Measurements from ENCODE around the gene PCK2.

Gene PCK2

DNA sequence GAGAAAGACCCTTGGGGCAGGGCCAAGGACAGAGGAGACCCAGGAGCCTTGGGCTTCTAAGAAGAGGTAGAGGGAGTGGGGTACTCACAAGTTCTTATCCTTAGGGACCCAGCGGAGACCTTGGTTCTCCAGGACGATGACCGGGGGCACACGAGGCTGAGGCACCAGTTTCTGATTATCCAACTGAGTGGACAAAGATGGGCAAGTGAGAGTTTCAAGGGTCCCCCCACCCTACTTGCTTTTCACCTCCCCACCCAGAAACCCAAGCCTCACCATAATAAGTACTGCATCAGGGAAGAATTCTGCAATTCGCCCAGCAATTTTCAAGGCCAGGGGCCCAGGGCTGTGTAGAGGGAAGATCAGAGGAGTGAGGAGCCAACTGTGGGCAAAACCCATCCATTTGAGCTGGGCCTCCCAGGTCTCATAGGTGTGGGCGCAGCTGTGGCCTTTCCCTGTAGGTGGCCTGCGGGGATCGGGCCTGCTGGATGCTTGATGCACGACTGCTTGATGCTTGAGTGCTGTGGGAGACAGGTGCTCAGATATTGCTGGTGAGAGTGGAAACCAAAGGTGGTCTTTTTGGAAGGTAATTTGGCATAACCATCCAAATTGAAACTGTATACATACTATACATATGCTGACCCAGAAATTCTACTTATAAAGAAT is 45.3 kb downstream of the PCK2 start:
- DNase-seq, result no peak

DNA sequence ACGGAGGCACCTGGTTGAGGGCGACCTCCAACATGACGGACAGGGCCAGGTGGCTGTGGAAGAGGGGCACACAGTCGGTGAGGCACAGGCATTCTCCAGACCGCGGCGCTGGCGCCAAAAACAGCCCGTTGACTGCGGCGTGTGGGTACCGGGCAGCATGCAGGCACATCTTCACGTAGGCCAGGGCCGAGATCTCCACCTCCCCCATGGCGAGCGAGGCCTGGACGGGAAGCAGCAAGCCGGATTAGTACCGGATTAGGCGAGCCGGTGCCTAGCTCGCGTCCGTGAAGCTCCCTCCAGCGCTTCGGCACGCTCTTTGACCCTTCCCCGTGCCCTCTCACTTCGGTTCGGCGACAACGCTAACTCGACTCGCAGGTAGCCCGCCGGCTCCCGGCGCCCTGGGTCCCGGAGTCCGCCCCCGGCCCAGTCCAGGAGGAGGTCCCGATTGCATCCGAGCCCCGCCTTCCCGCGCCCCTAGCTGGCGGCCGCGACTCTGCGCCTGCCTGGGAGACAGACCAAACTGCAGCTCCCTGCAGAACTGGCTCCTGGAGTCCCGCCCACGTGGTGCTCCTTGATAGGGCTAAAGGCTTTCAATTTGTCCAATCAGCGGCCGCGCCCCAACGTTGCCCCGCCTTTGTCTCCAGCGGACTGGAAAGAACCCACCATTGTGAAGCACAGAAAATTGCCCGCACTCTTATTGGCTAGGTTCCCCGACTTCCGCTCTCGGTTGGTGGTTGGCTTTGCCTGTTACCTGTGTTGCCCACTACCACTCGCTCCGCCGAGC is 47.2 kb downstream of the PCK2 start, which contains the start of gene EMC9:
EMC9 (minus strand) TSS at position 495 of the 784 bp plus-strand sequence; CDS start at position 208, 287 bp downstream.
- peak; percentile 100 for DNase-seq

DNA sequence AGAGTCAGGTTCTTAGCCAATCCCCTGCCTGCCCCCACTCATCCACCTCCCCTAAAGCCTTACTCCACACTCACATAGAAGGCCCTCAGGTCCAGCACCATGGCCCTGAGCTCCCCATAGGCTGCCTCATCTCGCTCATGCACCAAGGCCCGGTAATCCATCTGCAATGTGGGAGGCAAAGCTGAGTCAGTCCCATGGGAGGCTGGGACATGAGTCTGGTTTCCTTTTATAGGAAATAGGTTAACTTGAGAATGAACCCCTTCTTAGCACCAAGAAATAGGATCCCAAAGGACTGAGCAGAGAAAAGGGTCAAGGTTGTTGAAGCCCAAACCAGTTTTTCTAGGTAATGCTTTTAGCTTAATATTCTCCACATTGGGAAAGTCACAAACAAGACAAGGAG is 49.4 kb downstream of the PCK2 start:
- peak in 1 of 2 donors; percentile 24 for DNase-seq

DNA sequence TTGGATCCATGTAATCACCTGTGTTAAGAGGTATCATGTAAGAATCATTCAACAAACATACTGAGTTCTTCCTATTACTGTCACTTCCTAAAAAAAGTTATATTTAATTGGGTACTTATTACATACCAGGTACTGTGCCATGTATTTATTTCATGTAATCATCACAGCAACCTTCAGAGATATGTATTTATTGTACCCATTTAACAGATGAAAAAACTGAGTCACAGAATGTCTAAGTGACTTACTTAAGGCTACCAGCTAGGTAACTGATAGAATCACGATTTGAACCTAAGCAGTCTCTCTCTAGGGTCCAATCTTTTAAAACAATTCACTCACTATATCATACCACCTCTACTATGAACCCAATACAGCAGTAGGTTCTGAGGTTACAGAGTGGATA is 50.3 kb downstream of the PCK2 start:
- DNase-seq, result no peak

DNA sequence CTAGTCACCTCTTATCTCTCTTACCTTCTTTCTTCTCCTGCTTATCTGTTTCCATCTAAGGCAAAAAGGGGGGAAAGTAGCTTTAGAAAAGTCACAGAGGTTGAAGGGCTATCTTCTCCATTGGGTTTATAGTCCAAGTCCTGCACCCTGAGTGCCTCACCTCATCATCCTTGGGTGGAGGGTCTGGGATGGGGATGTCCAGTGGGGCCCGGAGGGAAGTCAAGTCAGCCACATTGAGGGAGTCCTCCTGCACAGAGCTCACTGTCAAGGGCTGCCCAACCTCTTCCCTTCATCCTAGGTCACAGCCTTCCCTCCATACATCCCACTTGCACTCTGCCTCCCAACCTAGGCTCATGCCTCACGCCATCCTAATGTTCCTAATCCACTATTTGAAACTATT is 51.1 kb downstream of the PCK2 start:
- DNase-seq, result no peak

DNA sequence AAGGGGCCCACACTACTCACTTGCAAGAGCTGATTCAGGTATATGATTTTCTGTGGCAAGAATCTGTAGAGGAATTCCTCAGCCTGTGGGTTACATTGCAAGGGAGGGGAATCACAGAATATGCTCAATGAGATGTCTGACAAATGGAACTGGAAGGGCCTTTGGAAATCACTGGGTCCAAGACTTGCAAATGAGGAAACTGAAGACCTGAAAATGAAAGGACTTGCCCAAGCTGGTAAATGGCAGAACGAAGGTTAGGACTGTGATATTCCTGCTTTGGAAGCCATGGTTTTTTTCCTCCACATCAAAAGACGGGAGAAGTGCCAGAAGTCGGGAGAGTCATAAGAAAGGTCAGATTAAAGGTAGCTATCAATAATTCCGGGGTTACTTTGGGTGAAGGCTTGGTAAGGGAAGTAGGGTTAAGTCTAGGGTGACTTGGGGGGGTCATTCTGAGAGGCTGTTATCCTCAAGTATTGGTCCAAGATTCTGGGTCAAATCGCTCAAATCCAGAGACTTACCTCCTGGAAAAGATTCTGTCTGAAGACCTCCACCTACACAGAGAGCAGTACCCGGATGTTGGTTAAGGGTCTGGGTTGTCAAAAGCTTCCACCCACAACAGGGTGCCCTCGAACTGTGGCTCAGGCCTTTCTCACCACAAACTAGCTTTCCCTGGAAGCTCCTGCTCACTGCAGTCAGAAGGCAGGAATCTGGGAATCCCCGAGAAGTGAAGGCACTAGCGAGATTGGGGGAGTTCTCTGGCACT is 51.8 kb downstream of the PCK2 start:
- peak; percentile 24 to 39 for DNase-seq

DNA sequence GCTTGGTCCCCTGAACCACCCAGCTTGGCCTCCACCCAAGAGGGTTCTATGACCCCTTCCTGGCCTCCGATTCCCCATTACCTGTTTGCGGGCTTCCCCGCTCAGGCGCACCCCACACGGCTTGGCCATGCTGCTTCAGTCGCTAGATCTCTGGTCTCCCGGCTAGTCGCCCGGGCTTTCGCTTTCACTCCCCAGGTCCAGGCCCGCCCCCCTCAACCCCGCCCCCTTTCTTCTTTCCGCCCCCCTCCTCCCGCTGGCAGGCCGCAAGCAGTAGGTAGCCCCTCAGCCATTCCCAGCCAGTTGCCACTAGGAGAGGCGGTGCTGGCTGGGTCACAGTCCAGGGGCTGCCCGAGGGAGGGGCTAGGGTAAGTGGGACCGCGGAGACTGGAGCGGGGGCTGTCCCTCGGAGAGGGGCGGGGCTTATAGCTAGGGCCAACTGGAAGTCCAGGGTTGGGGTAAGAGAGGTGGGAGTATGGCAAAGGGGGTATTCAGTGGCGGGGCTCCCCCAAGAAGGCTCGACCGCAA is 52.4 kb downstream of the PCK2 start, which contains the start of gene PSME2:
PSME2 (minus strand) TSS at position 158 of the 525 bp plus-strand sequence; CDS start at position 129, 29 bp downstream.
- DNase-seq, result peak; percentile 88 to 96

GRCh38 chr14:24146978-24147760 is 53.1 kb downstream of the PCK2 start, which contains the start of gene RNF31:
TSS of gene RNF31 (plus strand) at chr14:24147498. CDS start at chr14:24147699, 201 bp downstream.
- peak; percentile 99 for DNase-seq

DNA sequence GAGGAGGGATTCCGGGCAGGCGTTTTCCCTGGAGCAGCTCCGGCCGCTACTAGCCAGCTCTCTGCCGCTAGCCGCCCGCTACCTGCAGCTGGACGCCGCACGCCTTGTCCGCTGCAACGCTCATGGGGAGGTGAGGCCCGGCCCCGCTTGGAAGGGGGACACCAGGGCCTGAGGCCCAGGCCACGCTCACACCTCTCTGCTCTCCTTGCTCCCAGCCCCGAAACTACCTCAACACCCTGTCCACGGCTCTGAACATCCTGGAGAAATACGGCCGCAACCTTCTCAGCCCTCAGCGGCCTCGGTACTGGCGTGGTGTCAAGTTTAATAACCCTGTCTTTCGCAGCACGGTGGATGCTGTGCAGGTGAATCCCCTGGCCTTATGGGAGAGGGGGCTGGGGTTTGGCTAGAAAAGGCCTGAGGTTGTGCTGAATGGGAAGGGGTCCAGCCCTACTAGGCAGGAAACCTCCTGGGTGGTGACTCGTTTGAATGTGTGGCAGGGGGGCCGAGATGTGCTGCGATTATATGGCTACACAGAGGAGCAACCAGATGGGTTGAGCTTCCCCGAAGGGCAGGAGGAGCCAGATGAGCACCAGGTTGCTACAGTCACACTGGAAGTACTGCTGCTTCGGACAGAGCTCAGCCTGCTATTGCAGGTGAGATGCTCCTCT is 53.8 kb downstream of the PCK2 start:
- no peak for DNase-seq

- no peak for DNase-seq
These were observed 55.3 kb downstream of the PCK2 start for GRCh38 chr14:24149302-24149969.

- DNase-seq, result no peak
These were observed 56.0 kb downstream of the PCK2 start for GRCh38 chr14:24150061-24150460.

GRCh38 chr14:24150567-24150966 is 56.5 kb downstream of the PCK2 start:
- no peak for DNase-seq

DNA sequence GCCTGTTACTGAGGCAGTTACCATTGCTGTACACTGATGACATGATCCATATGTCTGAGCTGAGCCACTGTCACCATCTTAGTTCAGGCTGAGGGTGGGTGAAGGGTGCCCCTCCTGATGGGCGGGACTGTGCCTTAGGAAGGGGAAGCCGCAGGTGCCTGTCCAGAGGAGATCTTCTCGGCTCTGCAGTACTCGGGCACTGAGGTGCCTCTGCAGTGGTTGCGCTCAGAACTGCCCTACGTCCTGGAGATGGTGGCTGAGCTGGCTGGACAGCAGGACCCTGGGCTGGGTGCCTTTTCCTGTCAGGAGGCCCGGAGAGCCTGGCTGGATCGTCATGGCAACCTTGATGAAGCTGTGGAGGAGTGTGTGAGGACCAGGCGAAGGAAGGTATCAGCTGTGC is 56.9 kb downstream of the PCK2 start:
- DNase-seq, result no peak

- no peak for DNase-seq
These were observed 57.4 kb downstream of the PCK2 start for GRCh38 chr14:24151404-24152080.

Data from inflammatory macrophage (primary cell).